HEK293T (cell line): ENCODE data around the gene CEP170B.

Experiments used
- ARNT ChIP-seq: fragments of 450-650 bp; IDR thresholded peaks from 2 replicates; pipeline ENCODE4 v1.6.1; 2017; ENCODE audit warnings: mild to moderate bottlenecking
- BHLHE40 ChIP-seq: fragments of 450-650 bp; IDR thresholded peaks from 2 replicates; pipeline ENCODE4 v1.6.1; 2016; ENCODE audit warnings: mild to moderate bottlenecking, moderate library complexity, borderline replicate concordance
- CTBP1 ChIP-seq: fragments of 450-650 bp; IDR thresholded peaks from 2 replicates; pipeline ENCODE4 v1.6.1; 2016; ENCODE audit warnings: borderline replicate concordance
- HDGF ChIP-seq: fragments of 450-650 bp; IDR thresholded peaks from 2 replicates; pipeline ENCODE4 v1.6.1; 2017; ENCODE audit warnings: antibody characterized with exemption, borderline replicate concordance
- L3MBTL2 ChIP-seq: fragments of 450-650 bp; conservative IDR thresholded peaks from 2 replicates; pipeline ENCODE4 v1.6.1; 2016; ENCODE audit warnings: mild to moderate bottlenecking
- NFRKB ChIP-seq: fragments of 450-650 bp; IDR thresholded peaks from 2 replicates; pipeline ENCODE4 v1.6.1; 2016; ENCODE audit warnings: mild to moderate bottlenecking, moderate library complexity
- SUZ12 ChIP-seq: fragments of 450-650 bp; IDR thresholded peaks from 2 replicates; pipeline ENCODE4 v1.6.1; 2016; ENCODE audit warnings: mild to moderate bottlenecking
- TARDBP ChIP-seq: fragments of 450-650 bp; IDR thresholded peaks from 2 replicates; pipeline ENCODE4 v1.6.1; 2016

DNA sequence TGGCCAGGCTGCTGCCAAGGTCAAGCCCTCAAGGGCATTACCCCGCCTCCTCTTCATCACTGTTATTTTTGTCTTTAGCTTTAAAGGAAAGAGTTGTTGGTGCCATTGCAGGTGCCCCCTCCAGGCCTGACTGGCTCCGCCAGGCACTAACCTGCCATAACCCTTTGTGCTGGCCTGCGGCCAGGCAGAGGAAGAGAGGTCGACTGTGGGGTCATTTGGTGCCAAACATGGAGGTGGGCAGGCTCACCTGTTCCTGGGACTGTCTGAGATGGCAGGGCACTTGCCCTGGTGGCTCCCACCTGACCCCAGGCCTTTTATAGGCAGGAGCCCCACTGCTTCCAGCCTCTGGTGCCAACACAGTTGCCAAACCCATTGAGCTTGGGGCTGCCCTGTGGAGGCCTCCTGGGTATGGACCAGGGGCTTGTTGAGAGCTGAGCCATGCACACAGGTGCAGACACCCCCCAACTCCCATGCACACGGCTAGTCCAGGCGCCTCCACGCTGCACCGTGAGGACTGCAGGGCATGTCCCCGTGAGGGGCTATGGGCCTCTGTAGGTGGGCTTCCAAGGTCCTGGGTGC is 30.2 kb downstream of the CEP170B start:
- no peak for TF ChIP-seq BHLHE40
- no peak for TF ChIP-seq HDGF
- TF ChIP-seq SUZ12 = no peak
- no peak for TF ChIP-seq NFRKB
- TF ChIP-seq ARNT = no peak
- no peak for TF ChIP-seq CTBP1
- no peak for TF ChIP-seq L3MBTL2
- TF ChIP-seq TARDBP = no peak
